Measurements from ENCODE around the gene PRDM16.

The PRDM16 gene

GRCh38 chr1:3056641-3057040 is 12.4 kb upstream of the PRDM16 start:
- DNase-seq, result no peak

- no peak for DNase-seq
Observed at GRCh38 chr1:3058263-3059030, 10.6 kb upstream of the PRDM16 start.

- DNase-seq, result no peak
Observed at GRCh38 chr1:3060127-3060526, 8.9 kb upstream of the PRDM16 start.

- DNase-seq, result peak; percentile 35
Observed at GRCh38 chr1:3060601-3061551, 8.1 kb upstream of the PRDM16 start.

GRCh38 chr1:3061566-3061965 is 7.4 kb upstream of the PRDM16 start:
- DNase-seq, result no peak

- DNase-seq, result peak; percentile 39
Observed at GRCh38 chr1:3061981-3062615, 6.9 kb upstream of the PRDM16 start.

GRCh38 chr1:3062616-3063378 is 6.2 kb upstream of the PRDM16 start:
- no peak for DNase-seq

- DNase-seq, result peak; percentile 50
Observed at GRCh38 chr1:3063379-3064295, 5.4 kb upstream of the PRDM16 start.

- no peak for DNase-seq
Observed at GRCh38 chr1:3064296-3064850, 4.6 kb upstream of the PRDM16 start.

- no peak for DNase-seq
Observed at GRCh38 chr1:3064901-3065300, 4.1 kb upstream of the PRDM16 start.

GRCh38 chr1:3065396-3065795 is 3.6 kb upstream of the PRDM16 start:
- DNase-seq, result no peak

- DNase-seq, result no peak
Observed at GRCh38 chr1:3065797-3066196, 3.2 kb upstream of the PRDM16 start.

- peak; percentile 71 for DNase-seq
Observed at GRCh38 chr1:3066250-3066711, 2.7 kb upstream of the PRDM16 start.

- DNase-seq, result no peak
Observed at GRCh38 chr1:3066826-3067225, 2.2 kb upstream of the PRDM16 start.

GRCh38 chr1:3067301-3067670 is 1.7 kb upstream of the PRDM16 start:
- no peak for DNase-seq

GRCh38 chr1:3067671-3068563 is 1.1 kb upstream of the PRDM16 start:
- DNase-seq, result peak; percentile 57

- DNase-seq, result peak; percentile 90
Observed at GRCh38 chr1:3069491-3070308, 697 bp downstream of the PRDM16 start.

- no peak for DNase-seq
Observed at GRCh38 chr1:3070309-3070643, 1.3 kb downstream of the PRDM16 start.

All from eye (tissue), 1 donor.